HL-60 (cell line): Measurements from ENCODE around the gene ZDHHC12.
"Not testable (repeated sequence)": the region's sequence is repeated elsewhere in the genome, so short reads cannot be mapped to it uniquely, and the experiment has no call there.

Experiments used
- DNase-seq, 2 experiments: peaks; one replicate each; pipeline ENCODE4 v3.0.0-alpha.2; 2010 to 2020; ENCODE audit warnings: low read depth in 1 of 2, low spot score in 1 of 2
- H3K27ac ChIP-seq: fragments of 250-450 bp; sonication (Bioruptor Pico); replicated peaks from 2 replicates; pipeline ENCODE4 v1.5.1; 2020; ENCODE audit warnings: mild to moderate bottlenecking, moderate library complexity
- H3K27me3 ChIP-seq: fragments of 250-450 bp; sonication (Bioruptor Pico); 2 replicates; pipeline ENCODE4 v1.5.1; 2021; ENCODE audit warnings: mild to moderate bottlenecking, moderate library complexity; ENCODE audit not compliant: insufficient read depth, poor library complexity, severe bottlenecking
- H3K4me3 ChIP-seq: replicated peaks from 2 replicates; pipeline ENCODE4 v1.5.1; 2011; ENCODE audit warnings: mild to moderate bottlenecking, control low read depth, low read length; ENCODE audit not compliant: insufficient read depth
- GABPA ChIP-seq: IDR thresholded peaks from 2 replicates; pipeline ENCODE4 v1.6.1; 2012; ENCODE audit warnings: low read depth
- POLR2AphosphoS5 ChIP-seq: IDR thresholded peaks from 2 replicates; pipeline ENCODE4 v1.6.1; 2012; ENCODE audit warnings: low read depth
- SPI1 ChIP-seq: IDR thresholded peaks from 2 replicates; pipeline ENCODE4 v1.6.1; 2012; ENCODE audit warnings: low read depth, mild to moderate bottlenecking, borderline replicate concordance
- TF ChIP-seq, protein P1 (sequence below): IDR thresholded peaks from 2 replicates; pipeline ENCODE4 v1.6.1; 2012; ENCODE audit warnings: low read depth; ENCODE audit not compliant: insufficient replicate concordance
- TF ChIP-seq, protein P2 (sequence below): IDR thresholded peaks from one replicate; pipeline ENCODE4 v1.5.1; 2011; ENCODE audit warnings: low read length, control low read depth, inconsistent platforms; ENCODE audit not compliant: insufficient read depth

Gene ZDHHC12

DNA sequence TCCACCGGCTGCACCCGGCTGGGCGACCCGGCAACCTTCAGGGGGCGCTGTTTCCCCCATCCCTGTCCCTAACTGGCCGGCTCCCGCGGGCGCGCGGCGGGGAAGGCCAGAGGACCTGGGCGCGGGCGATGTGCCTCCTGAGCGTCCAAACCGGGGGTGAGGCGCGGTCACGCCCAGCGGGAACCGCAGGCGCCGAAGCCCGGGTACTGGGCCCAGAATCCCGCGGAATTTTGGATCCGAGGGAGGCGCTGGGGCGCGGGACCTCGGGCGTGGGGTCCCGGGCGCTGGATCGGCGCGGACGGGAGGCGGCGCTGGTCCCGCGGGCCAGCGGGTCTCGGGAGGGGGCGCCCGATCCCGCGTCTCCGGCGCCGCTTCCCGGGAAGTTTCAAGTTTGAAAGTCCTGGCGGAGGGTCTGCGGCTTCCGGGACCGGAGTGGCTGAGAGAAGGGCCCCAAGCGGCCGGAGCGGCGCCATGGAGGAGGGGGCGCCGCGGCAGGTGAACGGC is 21.4 kb downstream of the ZDHHC12 start, which contains the start of gene PKN3:
Gene PKN3, plus strand, starts transcription at position 59 of the 504 bp plus-strand sequence. Its CDS starts 413 bp downstream, at position 472.
- TF ChIP-seq, protein P1, sequence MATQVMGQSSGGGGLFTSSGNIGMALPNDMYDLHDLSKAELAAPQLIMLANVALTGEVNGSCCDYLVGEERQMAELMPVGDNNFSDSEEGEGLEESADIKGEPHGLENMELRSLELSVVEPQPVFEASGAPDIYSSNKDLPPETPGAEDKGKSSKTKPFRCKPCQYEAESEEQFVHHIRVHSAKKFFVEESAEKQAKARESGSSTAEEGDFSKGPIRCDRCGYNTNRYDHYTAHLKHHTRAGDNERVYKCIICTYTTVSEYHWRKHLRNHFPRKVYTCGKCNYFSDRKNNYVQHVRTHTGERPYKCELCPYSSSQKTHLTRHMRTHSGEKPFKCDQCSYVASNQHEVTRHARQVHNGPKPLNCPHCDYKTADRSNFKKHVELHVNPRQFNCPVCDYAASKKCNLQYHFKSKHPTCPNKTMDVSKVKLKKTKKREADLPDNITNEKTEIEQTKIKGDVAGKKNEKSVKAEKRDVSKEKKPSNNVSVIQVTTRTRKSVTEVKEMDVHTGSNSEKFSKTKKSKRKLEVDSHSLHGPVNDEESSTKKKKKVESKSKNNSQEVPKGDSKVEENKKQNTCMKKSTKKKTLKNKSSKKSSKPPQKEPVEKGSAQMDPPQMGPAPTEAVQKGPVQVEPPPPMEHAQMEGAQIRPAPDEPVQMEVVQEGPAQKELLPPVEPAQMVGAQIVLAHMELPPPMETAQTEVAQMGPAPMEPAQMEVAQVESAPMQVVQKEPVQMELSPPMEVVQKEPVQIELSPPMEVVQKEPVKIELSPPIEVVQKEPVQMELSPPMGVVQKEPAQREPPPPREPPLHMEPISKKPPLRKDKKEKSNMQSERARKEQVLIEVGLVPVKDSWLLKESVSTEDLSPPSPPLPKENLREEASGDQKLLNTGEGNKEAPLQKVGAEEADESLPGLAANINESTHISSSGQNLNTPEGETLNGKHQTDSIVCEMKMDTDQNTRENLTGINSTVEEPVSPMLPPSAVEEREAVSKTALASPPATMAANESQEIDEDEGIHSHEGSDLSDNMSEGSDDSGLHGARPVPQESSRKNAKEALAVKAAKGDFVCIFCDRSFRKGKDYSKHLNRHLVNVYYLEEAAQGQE: no peak
- TF ChIP-seq, protein P2, sequence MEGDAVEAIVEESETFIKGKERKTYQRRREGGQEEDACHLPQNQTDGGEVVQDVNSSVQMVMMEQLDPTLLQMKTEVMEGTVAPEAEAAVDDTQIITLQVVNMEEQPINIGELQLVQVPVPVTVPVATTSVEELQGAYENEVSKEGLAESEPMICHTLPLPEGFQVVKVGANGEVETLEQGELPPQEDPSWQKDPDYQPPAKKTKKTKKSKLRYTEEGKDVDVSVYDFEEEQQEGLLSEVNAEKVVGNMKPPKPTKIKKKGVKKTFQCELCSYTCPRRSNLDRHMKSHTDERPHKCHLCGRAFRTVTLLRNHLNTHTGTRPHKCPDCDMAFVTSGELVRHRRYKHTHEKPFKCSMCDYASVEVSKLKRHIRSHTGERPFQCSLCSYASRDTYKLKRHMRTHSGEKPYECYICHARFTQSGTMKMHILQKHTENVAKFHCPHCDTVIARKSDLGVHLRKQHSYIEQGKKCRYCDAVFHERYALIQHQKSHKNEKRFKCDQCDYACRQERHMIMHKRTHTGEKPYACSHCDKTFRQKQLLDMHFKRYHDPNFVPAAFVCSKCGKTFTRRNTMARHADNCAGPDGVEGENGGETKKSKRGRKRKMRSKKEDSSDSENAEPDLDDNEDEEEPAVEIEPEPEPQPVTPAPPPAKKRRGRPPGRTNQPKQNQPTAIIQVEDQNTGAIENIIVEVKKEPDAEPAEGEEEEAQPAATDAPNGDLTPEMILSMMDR: peak; percentile 62
- TF ChIP-seq POLR2AphosphoS5 (peak; percentile 14; the same call in 1 of the 2 replicates), SPI1 (no peak), GABPA (no peak)
- peak within 1 kb of the TSS; percentile 67 for H3K4me3 ChIP-seq
- H3K27ac ChIP-seq: peak within 1 kb of the TSS; percentile 50
- peak; percentile 79 to 87 for DNase-seq
- no peaks in the 10 kb centered on the region for H3K27me3 ChIP-seq

DNA sequence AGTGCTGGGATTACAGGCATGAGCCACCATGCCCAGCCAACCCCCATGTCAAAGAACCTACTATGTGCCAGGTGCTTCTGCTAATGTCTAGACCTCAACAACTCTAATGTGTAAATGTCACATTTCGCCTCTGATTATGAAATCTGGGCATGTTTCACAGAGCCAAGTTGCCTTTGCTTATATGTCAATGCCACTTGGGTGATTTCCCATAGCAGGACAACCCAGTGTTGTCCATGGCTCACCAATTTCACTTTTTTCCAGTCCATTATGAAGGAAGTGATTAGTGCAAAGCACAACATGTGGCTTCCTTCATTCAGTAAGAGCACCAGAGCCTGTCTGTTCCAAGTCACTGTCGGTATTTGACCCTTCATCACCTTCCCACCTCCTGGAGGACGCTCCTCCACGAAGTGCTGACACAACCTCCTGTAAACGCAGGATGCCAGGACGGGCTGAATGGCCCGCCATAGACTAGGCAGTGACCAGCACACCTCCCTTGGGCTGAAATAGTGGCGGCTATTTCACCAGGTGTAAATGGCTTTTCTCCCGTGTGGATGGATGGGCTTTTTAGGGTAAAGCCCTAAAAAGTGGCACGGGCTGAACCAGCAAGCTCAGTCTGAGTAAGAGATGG is 22.6 kb downstream of the ZDHHC12 start:
- H3K27ac ChIP-seq: no peak overlapping the region
- TF ChIP-seq SPI1 (no peak), POLR2AphosphoS5 (no peak), GABPA (no peak)
- TF ChIP-seq, protein P1: no peak
- TF ChIP-seq, protein P2: no peak
- DNase-seq: no peak
- no peak overlapping the region for H3K4me3 ChIP-seq
- no peaks in the 10 kb centered on the region for H3K27me3 ChIP-seq

DNA sequence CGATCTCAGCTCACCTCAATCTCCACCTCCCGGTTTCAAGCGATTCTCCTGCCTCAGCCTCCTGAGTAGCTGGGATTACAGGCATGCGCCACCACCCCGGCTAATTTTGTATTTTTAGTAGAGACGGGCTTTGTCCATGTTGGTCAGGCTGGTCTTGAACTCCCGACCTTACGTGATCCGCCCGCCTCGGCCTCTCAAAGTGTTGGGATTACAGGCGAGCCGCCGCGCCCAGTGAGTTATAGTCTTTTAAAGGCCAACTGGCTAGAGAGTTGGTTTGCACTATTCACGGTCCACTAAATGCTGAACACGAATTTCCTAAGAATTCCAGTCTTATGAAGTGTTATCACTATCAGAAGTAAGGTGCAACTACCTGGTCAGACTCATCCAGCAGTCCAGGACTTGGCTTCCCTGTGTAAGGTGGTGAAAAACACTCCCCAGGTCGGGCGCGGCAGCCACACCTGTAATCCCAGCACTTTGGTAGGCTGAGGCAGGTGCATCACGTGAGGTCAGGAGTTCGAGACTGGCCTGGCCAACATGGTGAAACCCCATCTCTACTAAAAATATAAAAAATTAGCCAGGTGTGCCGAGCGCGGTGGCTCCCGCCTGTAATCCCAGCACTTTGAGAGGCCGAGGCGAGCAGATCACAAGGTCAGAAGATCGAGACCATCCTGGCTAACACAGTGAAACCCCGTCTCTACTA is 24.7 kb downstream of the ZDHHC12 start:
- H3K4me3 ChIP-seq, H3K27me3 ChIP-seq, H3K27ac ChIP-seq, DNase-seq: not testable (repeated sequence)

DNA sequence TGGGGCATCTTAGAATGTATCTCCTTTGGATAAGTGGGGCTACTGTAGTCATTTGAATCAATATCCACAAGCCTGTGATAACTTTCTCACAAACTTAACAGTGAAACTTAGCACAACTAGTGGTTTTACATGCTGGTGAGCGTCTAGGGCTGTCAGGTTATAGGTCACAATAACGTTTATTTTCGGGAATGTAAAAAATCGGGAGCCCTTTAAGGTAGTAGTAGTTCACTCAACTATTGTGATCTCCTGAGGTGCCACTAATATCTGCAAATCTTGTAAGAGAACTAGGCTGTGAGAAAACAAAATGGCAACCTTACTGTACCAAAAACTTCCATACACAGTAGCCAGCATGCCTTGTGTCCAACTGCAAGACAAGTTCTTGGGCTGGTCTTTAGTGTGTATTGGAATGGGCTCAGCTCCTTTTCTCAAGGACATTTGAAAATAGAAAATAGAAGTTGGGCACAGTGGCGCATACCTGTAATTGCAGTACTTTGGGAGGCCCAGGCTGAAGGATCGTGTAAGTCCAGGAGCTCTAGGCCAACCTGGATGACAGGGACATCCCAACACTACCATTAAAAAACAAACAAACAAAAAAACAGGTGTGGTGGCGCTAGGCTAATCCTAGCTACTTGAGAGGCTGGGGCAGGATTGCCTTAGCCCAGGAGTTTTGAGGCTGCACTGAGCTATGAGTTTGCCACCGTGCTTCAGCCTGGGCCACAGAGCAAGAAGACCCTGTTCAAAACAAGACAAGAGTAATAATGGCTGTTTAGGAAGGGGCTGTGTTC is 26.8 kb downstream of the ZDHHC12 start:
- H3K27ac ChIP-seq: no peak overlapping the region
- TF ChIP-seq, protein P1: no peak
- TF ChIP-seq GABPA (no peak), POLR2AphosphoS5 (peak; percentile 24)
- no peaks in the 10 kb centered on the region for H3K27me3 ChIP-seq
- DNase-seq: no peak
- H3K4me3 ChIP-seq: no peak overlapping the region
